Activated gamma-delta T cell (primary cell): Measurements from ENCODE around the gene TWIST1.

Source experiments
- DNase-seq: peaks from one replicate; lab custom pipeline; 2025; lab: John Stamatoyannopoulos, UW

The TWIST1 gene

GRCh38 chr7:19113855-19114550 lies 3.4 kb downstream of the TWIST1 start:
- no peak for DNase-seq

- DNase-seq, result no peak
Measured at GRCh38 chr7:19113002-19113350, 4.5 kb downstream of the TWIST1 start.

DNA sequence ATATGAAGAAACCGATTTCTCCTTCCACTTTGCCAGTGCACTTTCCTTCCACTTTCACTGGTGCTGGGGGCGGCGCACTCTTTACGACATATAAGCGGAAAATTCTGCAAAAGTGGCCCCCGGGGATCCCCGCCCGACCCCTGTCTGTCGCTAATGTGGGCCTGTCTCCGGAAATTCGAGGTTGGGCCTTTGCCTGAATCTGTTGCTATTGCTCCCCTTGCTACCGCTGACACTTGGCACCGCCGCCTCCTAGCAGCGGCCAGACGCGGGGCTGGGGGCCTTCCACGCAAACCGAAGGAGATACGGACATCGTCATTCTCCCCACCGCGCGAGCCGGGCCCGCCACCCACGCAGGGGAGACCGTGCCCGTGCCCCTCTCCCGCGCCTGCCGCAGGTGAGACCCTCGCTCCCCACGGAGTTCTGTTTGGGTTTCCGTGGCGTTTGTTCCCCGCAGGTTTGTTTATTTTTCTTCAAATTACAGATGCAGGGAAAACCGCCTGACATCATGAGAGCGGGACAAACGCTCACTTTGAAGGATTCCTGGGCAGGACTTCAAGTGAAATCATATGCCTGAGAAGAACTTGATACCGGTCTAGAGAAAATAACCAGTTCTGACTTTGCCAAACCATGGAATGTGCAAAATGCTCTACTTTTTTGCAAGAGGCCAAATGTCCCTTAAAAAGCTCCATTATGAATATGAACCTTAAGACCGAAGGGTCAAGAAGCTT lies 5.0 kb downstream of the TWIST1 start:
- no peak for DNase-seq

DNA sequence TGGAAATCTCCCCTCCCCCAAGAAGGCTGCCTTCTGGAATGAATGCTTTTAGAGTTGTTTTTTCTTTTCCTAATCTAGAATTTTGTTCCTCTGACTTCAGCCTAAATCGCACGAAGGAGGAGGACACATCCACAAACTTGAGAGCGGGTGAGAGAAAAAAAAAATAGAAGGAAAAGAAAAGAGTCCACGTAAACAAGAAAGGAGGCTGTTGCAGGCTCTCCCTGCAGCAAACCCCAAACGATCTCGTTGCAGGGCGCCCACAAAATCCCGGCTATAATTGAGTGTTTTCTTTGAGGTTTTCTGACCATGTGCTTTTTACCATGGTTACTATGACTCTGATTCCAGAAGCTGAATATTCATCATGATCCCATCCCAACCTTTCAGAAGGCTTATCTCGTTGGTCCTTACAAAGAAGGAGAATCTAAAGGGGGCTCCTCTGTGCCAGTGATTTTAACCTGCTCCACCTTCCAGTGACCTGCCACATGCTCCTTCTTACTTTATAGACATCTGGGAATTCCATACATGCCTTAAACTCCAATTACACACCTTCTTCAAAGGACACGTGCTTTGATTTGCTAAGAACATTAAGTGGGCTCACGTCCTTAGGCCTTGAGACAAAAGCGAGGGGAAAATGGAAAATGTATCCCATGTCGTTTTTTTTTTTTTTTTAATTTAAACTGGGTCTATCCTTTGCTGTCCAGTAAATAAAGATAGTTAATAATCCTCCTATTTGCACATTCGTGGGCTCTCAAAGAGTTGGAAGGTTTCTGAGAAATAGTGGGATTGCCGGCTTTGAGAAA lies 5.8 kb downstream of the TWIST1 start:
- DNase-seq, result no peak

GRCh38 chr7:19110776-19111175 lies 6.7 kb downstream of the TWIST1 start:
- DNase-seq, result no peak

GRCh38 chr7:19110026-19110730 lies 7.3 kb downstream of the TWIST1 start:
- DNase-seq, result no peak

DNA sequence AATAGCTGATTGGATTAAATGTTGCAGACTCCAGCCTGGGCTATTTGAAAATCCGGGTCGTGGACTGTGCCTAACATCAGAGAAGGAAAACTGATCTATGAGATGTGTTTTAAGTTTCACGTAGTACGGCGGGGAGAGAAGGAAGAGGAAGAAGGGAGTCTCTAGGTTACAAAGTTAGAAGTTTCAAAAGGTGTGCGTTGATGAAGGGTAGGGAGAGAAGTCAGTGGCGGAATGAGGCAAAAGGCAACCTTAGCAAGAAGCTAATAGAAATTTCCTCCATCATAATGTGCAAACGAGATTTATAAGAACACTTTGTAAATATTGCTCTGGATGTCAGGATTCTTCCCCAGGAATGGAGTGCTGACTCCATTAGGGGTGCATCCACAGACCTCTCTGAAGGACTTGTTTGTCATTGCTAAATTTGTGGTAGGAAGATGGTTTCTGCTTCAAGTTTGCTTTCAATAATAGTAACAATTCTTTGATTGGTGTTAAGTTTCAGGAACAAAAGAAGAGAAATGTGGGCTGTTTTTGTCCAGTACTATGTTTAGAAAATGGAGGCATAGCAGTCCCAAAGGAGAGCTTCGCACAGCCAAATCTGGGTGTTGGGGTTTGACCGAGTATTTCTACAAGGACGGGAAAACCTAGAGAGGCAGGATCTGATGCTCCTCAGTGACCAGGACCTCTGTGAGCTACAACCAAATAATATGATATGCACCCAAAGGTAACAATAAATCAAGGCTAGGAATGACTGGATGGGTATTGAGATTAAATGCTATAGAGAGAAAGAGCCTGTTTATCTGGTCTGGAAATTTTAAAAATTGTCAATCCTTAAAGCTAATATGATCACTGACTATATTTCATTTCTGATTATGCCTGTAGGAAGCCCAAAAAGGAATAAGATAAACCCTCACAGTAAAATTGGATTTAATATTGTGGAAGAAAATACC lies 8.2 kb downstream of the TWIST1 start:
- DNase-seq, result no peak

GRCh38 chr7:19107356-19108146 lies 9.9 kb downstream of the TWIST1 start:
- no peak for DNase-seq

GRCh38 chr7:19107081-19107355 lies 10.4 kb downstream of the TWIST1 start:
- no peak for DNase-seq

GRCh38 chr7:19106241-19107080 lies 11.0 kb downstream of the TWIST1 start:
- no peak for DNase-seq

GRCh38 chr7:19105546-19105945 lies 11.9 kb downstream of the TWIST1 start:
- DNase-seq, result no peak

DNA sequence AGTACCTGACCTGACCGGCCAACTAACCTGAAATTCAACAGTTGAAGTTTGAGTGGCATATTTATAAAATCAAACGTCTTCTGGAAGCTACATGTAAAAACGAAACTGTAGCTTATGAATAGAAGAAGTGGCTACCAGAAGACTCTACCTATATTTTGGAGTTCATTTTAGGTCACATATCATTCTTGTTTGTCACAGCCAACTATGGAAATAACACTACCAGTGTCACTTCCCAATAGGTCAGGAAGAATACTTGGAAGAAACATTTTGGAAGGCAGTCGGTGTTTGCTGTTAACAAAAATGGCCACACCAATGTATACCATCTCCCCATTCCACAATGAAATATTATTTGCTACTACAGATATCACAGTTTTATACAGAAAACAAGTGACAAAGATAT lies 12.6 kb downstream of the TWIST1 start:
- no peak for DNase-seq

GRCh38 chr7:19102884-19103283 lies 14.6 kb downstream of the TWIST1 start:
- DNase-seq, result no peak

DNA sequence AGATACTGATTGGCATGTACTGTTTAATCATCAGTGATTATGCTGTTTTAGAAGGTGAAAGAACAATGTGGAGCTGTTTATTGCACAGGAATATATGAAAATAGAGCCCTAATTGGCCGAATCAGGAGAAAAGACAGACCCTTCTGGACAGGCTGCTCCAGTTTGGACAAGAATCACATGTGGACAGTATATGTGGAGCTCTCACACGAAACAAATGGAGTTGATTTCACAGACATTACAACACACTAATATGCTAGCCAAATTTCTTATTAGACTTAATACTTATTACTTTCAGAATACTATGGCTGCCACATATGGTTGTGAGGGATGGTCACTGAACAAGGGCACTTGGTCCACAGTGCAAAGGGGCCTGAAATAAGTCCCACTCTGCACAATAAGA lies 15.5 kb downstream of the TWIST1 start:
- no peak for DNase-seq

GRCh38 chr7:19101472-19101871 lies 16.0 kb downstream of the TWIST1 start:
- DNase-seq, result no peak

DNA sequence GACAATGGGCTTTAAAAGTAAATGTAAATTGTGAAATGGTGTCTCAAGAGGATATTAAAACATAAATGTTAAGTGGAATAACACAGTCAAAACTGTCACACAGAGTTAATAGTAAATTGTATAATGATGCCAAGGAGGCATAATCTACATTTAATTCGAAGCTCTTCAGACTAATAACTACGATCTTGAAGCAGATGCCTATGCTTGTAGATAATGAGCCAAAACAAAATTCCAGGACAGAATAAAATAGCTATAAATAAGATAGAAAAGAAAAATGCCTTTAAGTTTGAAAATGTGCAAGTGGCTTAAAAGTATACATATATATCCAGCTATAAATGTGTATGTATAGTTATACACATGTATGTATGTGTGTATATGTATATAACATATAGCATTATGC lies 17.5 kb downstream of the TWIST1 start:
- DNase-seq, result no peak

DNA sequence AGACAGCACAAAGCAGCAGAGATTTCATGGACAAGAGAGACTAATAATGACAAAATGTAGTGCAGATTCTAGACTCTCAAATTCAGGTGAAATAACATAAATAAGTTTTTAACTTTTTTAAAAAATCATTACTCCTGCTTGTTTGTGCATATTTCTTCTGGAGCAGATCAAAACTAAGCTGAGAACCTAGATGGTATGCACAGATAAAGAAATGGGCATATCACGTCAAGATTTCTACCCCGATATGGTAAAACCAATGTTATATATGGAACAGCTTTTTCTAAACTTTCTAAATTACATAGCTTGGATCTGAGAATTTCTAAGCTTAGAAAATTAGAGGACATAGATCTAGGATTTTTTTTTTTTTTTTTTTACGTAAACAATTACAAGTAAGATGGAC lies 18.2 kb downstream of the TWIST1 start:
- no peak for DNase-seq

GRCh38 chr7:19098510-19098909 lies 18.9 kb downstream of the TWIST1 start:
- DNase-seq, result no peak

GRCh38 chr7:19097165-19098055 lies 20.0 kb downstream of the TWIST1 start:
- no peak for DNase-seq
